ENCODE results near the gene GABRG3.

Gene GABRG3

DNA sequence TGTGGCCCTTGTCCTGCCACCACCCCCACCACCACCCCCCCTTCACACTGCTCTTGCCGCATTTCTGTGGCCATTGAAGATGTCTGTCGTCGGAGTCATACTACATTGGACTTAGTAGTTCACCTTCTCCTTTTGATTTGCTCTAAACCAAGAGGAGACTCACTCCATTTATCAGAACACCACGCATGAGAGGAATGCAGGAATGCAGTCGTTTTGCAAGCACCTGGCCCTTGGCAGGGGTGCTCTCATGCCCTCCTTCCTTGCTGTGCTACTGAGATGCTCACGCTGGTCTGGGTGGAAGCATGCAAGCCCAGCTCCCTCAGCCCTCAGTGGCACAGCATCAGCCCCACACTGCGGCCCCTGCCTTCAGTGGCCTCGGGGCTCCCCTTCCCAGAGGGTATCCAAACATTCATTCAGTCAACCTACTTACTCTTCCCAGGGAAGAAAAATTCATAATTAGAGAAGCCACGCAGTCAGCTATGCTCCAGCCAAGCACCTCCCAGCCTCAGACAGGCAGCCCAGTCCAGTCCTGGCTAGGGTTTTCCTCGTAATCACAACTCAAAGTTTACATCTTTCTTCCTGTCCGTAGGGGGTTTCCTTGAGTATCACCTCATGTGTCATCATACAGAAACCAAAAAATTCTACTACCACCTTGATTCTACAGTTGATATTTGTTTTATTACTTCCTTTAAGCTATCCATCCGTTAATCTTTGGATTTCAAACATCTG lies 520.0 kb downstream of the GABRG3 start:
- TF ChIP-seq ZNF274 (IDR thresholded peaks at IDR 0.05; ENCODE audit: low read depth, low read length), result no peak
- no peak overlapping the region for H3K4me3 ChIP-seq (ENCODE audit: low read length)

DNA sequence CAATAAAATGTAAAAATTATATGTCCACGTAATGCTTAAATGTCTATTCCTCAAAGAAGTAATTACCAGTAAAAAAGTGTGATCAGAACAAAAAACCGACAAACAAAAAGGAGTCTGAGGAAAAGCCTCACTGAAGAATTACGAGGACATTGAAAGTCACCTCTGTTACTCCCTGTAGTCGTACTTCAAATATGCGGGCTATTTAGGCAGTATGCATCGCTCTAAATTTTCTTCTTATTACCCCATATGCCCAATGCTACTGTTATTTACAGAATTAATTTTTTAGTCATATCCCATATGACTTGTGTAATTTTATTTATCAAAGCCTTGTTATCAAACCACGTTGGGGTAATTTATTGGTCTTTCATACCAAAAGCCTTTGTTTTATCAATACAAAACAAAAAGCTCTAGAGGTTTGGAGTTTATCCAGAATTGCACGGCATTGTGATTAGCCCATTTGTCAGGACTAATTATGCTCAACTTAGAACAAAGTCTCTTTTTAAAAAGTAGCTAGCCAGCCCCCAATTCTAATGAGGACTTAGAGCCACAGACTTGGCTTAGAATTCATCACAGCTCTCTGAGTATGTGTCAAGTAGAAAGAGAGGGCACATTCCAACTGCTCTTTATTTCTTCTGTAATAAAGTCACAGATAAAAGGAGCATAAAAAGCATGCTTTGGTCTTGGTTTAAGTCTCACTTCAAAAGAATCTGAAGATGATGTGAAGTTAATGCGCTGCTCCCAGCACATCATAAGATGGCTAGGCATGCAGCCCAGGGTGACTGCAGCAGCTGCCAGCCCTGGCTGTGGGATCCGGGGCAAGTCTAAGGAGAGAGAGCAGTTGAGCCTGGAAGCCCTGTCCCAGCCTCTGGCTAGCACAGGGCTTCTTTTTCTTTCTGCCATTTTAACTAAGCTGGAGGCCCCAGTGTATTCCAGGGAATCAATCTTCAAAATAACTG lies 521.0 kb downstream of the GABRG3 start:
- no peak for TF ChIP-seq ZNF274 (IDR thresholded peaks at IDR 0.05; ENCODE audit: low read depth, low read length)
- H3K4me3 ChIP-seq (ENCODE audit: low read length), result no peak overlapping the region

DNA sequence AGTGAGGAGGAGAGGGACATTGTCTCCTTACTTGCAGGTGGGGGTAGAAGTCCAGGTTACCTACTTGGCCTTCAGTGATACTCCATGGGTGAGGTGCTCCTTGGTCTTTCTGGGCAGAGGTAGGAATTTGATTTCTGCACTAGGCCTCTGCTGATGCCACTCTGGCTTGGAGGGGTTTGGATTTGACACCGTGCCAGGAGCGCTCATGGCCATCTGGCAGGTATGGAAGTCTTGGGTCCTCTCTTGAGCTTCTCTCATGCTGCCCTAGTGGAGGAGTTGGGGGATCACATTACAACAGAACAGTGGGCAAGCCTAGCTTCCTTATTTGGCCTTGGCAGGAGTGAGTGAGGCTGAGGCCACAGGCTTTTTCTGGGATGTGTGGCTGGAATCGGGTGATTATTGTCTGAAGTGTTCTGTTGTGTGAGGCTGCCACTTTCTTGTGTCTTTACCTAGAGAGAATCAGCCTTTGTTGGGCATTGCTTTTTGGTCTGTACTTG lies 525.0 kb downstream of the GABRG3 start:
- no peak overlapping the region for H3K4me3 ChIP-seq (ENCODE audit: low read length)
- TF ChIP-seq ZNF274 (IDR thresholded peaks at IDR 0.05; ENCODE audit: low read depth, low read length), result no peak

DNA sequence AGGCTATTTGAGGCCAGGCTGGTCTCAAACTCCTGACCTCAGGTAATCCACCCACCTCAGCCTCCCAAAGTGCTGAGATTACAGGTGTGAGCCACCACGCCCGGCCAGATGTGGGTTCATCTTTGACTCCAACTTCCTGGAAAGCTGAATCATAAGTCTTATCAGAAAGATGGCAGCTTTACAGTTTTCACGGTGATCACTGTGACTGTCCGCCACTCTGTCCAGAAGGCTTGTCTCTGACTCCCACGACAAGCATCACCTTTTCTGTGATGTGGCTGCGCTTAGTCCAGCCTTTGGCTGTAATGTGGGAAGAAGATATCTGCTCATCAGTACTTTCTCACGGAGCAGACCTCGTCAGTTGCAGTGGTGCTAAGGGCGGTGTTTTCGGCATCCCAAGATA lies 527.7 kb downstream of the GABRG3 start:
- H3K4me3 ChIP-seq (ENCODE audit: low read length), result no peak overlapping the region
- TF ChIP-seq ZNF274 (IDR thresholded peaks at IDR 0.05; ENCODE audit: low read depth, low read length), result no peak

DNA sequence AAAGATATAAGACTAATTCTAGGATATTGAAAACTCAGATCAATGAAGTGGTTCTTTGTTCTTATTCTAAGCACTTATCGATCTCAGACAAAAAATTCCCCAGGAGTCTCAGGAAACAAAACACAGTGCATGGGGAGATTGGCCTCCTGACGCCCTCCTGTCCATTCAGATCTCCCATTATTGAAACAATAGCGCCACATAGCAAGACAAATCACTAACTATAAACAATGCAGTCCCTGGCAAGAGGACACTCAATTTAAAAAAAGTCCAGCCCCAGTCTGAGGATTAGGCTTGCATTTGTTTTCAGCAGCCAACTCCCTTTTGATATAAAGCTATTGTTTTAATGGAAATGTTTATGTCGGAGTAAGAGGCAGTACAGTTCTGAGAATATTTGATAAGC lies 528.2 kb downstream of the GABRG3 start:
- TF ChIP-seq ZNF274 (IDR thresholded peaks at IDR 0.05; ENCODE audit: low read depth, low read length), result no peak
- no peak overlapping the region for H3K4me3 ChIP-seq (ENCODE audit: low read length)

DNA sequence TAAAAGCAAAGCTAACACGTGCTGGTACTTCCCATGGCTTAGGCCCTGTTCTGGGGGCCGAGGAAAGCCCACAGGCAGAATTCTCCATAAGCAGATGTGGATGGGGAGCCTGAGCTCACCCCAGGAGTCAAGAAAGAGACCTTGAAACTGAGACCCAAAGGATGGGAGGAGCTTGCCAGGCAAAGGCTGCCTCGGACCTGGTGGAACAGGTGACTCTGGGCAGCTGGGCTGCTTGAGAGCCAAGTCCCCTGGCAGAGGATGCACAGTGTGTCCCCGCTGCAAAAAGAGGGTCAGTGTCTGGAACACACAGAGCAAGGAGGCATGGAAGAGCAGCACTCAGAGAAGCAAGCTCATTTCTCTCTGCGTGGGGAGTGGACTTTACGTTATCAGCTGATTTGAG lies 528.7 kb downstream of the GABRG3 start:
- H3K4me3 ChIP-seq (ENCODE audit: low read length), result no peak overlapping the region
- TF ChIP-seq ZNF274 (IDR thresholded peaks at IDR 0.05; ENCODE audit: low read depth, low read length), result no peak

DNA sequence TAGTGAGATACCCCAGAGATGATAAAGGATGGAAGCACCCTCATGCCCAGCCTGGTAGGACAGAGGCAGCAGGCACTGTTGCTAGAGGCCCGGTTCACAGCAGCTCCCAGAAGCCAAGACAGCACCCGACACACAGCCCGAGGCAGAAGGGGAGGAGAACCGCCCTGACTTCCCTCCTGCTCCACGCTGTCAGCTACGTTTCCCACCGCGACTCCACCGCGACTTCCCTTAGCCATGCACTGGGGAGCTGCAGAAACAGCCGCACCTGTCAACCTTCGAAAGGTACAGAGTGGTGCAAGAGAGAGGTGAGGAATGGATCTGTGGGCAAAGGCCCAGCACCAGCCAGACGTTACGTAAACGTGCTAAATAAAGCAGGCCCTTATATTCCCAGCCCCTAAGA lies 529.2 kb downstream of the GABRG3 start:
- TF ChIP-seq ZNF274 (IDR thresholded peaks at IDR 0.05; ENCODE audit: low read depth, low read length), result no peak

DNA sequence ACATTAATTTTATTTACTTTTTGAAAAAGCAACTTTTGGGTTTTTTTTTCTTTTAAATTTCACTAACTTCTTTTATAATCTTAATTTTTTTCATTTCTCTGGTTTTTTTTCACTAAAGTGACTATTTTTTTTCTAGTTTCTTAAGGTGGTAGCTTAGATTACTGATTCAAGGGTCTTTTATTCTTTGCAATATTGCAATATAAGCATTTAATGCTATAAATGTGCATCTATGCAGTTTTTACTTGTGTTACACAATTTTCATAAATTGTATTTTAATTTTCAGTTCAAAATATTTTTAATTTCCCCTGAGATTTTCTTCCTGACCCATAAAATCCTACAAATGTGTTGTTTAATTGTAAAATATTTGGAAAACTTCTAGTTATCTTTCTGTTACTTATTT lies 535.8 kb downstream of the GABRG3 start:
- no peak for TF ChIP-seq ZNF274 (IDR thresholded peaks at IDR 0.05; ENCODE audit: low read depth, low read length)
- H3K4me3 ChIP-seq (ENCODE audit: low read length), result no peak overlapping the region

More for the DNA sequence above, 529.2 kb downstream of the GABRG3 start:
- H3K4me3 ChIP-seq (ENCODE audit: low read length), result no peak overlapping the region

DNA sequence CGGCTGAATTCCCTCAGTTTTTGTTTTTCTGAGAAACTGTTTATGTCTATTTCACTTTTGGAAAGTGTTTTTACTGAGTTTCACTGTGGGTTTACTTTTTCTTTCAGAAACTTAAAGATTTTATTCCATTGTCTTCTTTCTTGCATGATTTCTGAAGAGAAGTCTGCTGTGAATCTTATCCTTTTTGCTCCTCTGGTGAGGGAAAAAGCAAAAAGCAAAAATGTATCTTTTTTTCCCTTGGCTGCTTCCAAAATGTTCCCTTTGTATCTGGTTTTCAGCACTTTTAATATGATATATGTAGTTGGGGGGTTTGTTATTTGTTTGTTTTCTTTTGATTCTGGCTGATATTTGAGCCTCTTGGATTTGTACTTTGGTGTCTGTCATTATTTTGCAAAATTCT lies 538.0 kb downstream of the GABRG3 start:
- no peak for TF ChIP-seq ZNF274 (IDR thresholded peaks at IDR 0.05; ENCODE audit: low read depth, low read length)
- no peak overlapping the region for H3K4me3 ChIP-seq (ENCODE audit: low read length)

DNA sequence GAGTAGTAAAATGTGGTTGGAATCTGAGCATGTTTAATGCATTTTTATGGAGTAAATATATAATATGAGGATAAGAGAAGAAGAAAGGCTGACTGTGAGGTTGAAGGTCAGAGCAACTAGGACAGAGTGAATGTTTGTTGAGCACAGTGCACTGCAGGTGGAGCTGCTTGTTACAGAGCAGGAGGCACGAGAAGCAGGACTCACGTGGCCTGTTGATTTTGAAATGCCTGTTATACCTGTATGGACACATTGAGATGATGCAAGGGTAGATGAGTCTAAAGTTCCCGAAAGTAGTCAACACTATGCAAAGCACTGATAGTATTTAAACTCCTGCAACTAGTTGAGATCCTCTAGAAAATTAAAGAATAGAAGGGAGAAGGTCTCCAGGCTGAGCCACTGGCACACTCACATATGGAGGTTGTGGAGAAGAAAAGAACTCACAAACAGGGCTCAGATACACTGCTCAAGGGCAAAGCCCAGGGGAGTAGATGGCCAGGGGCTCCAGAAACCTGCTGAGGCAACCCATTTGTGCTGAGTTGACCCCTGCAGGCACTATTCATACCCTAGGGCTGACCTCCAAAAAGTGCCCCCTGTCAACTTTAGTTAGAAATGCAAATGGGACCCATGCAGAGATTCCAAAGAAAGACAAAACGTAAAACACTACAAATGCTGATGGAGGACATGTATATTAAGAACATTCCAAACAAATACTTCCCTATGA lies 541.5 kb downstream of the GABRG3 start:
- H3K4me3 ChIP-seq (ENCODE audit: low read length), result no peak overlapping the region
- no peak for TF ChIP-seq ZNF274 (IDR thresholded peaks at IDR 0.05; ENCODE audit: low read depth, low read length)

DNA sequence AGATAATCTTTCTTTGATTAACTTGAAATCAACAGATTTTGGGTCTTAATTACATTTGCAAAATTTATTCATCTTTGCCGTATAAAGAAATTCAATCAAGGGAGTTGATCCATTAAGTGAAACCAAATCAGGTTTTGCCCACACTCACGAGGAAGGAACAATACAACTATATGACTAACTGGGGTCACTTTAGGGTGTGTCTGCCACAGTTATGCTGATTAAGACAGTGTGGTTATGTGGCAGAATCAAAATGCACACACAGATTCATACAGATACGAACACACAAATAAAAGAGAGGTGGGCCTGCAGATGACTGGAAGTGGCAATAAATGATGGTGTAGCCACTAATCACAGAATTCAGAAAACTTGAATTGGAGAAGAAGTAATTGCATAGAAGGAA lies 543.5 kb downstream of the GABRG3 start:
- TF ChIP-seq ZNF274 (IDR thresholded peaks at IDR 0.05; ENCODE audit: low read depth, low read length), result no peak
- H3K4me3 ChIP-seq (ENCODE audit: low read length), result no peak overlapping the region

DNA sequence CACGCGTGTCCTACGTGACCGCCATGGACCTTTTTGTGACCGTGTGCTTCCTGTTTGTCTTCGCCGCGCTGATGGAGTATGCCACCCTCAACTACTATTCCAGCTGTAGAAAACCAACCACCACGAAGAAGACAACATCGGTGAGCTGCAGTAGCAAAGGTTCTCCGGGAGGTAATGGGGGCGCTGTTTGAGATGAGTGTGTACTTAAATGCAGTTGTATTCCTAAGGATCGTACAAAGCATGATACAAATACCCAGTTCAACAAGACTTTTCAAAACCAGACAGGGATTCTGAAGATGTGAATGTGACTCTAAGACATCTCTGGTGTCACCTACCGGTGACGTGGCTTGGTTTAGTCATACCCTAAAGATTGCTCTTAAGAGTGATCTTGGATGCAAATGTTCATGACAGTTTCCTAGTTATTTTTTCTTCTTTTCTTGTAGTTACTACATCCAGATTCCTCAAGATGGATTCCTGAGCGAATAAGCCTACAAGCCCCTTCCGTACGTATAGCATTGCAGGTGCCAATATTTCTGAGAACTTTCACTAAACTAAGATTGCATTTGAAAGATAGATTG lies 556.6 kb downstream of the GABRG3 start:
- H3K4me3 ChIP-seq (ENCODE audit: low read length), result no peak overlapping the region
- TF ChIP-seq ZNF274 (IDR thresholded peaks at IDR 0.05; ENCODE audit: low read depth, low read length), result no peak

DNA sequence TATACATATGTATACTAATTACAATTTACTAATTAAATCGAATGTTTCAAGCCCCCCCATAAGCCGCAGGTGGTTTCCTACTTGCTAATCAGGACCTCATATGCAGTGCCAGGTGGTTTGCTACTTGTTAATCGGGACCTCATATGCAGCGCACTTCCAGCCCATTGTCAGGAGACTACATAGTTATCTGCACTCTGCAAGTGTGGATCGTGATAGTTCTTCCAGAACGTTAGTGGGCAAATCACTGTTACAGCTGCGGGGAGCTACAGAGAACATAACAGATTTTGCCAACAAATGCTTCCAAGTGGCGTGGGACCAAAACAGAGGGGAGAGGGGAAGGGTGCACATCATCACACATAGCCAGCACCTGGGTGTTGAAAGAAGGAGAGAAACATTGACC lies 558.4 kb downstream of the GABRG3 start:
- H3K4me3 ChIP-seq (ENCODE audit: low read length), result no peak overlapping the region
- TF ChIP-seq ZNF274 (IDR thresholded peaks at IDR 0.05; ENCODE audit: low read depth, low read length), result no peak

DNA sequence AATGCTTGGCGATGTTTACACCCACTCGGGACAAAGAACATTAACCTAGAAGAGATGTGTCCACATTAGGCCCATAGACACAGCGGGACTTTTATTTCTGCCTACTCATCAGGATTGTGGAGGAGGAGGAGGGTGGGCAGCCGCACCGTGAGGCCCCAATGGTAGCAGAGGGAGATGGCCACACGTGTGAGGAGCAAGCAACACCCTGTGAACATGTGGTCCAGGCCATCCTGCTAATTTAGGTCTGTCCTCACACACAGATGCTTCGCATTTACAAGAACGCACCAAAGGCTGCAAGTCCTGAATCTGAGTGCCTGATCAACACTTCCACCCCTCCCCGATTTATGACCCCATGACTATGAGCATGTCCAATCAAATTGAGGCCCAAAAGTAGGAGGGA lies 560.0 kb downstream of the GABRG3 start:
- no peak for TF ChIP-seq ZNF274 (IDR thresholded peaks at IDR 0.05; ENCODE audit: low read depth, low read length)
- H3K4me3 ChIP-seq (ENCODE audit: low read length), result no peak overlapping the region

Data from GM08714 (cell line).